ENCODE data around the gene RPL5. TPM values are rescaled to one million over a fixed set of nuclear protein-coding genes. Genes with fewer than 3 reads are reported as not detected.

Gene RPL5
- total RNA-seq, 1 experiment from 2014 or later, result 2,737 TPM

- peak; percentile 69 for DNase-seq (ENCODE audit: low read depth, low spot score)
Measured at GRCh38 chr1:92877081-92877711, 45.4 kb downstream of the RPL5 start.

GRCh38 chr1:92877792-92878191 lies 46.0 kb downstream of the RPL5 start:
- peak; percentile 40 for DNase-seq (ENCODE audit: low read depth, low spot score)
- in situ Hi-C loops (cut with HindIII; ENCODE audit: low pct_unique_long_range_greater_than_20kb, low sequenced_read_pairs), result no loop called here

More at GRCh38 chr1:92877081-92877711, 45.4 kb downstream of the RPL5 start:
- in situ Hi-C loops (cut with HindIII; ENCODE audit: low pct_unique_long_range_greater_than_20kb, low sequenced_read_pairs), result no loop called here

GRCh38 chr1:92879316-92879968 lies 47.6 kb downstream of the RPL5 start:
- in situ Hi-C loops (cut with HindIII; ENCODE audit: low pct_unique_long_range_greater_than_20kb, low sequenced_read_pairs), result no loop called here
- peak; percentile 32 for DNase-seq (ENCODE audit: low read depth, low spot score)

GRCh38 chr1:92881391-92881790 lies 49.6 kb downstream of the RPL5 start:
- in situ Hi-C loops (cut with HindIII; ENCODE audit: low pct_unique_long_range_greater_than_20kb, low sequenced_read_pairs), result no loop called here
- DNase-seq (ENCODE audit: low read depth, low spot score), result peak; percentile 94

- DNase-seq (ENCODE audit: low read depth, low spot score), result peak; percentile 45
- in situ Hi-C loops (cut with HindIII; ENCODE audit: low pct_unique_long_range_greater_than_20kb, low sequenced_read_pairs), result no loop called here
Measured at GRCh38 chr1:92882819-92883218, 51.0 kb downstream of the RPL5 start.

GRCh38 chr1:92883297-92883696 lies 51.5 kb downstream of the RPL5 start:
- in situ Hi-C loops (cut with HindIII; ENCODE audit: low pct_unique_long_range_greater_than_20kb, low sequenced_read_pairs), result no loop called here
- no peak for DNase-seq (ENCODE audit: low read depth, low spot score)

- in situ Hi-C loops (cut with HindIII; ENCODE audit: low pct_unique_long_range_greater_than_20kb, low sequenced_read_pairs), result no loop called here
- no peak for DNase-seq (ENCODE audit: low read depth, low spot score)
Measured at GRCh38 chr1:92884195-92884594, 52.4 kb downstream of the RPL5 start.

GRCh38 chr1:92886886-92887419 lies 55.1 kb downstream of the RPL5 start:
- in situ Hi-C loops (cut with HindIII; ENCODE audit: low pct_unique_long_range_greater_than_20kb, low sequenced_read_pairs), result no loop called here
- no peak for DNase-seq (ENCODE audit: low read depth, low spot score)

- DNase-seq (ENCODE audit: low read depth, low spot score), result no peak
- in situ Hi-C loops (cut with HindIII; ENCODE audit: low pct_unique_long_range_greater_than_20kb, low sequenced_read_pairs), result no loop called here
Measured at GRCh38 chr1:92887465-92887864, 55.6 kb downstream of the RPL5 start.

Small RNAs within 50 kb of the gene (small RNA-seq; reads per million reads assigned to genes)
- gene RF00432 (0 reads per million in 2 experiments), gene SNORA66 (13.0 to 36.2 reads per million in 2 experiments), gene SNORD21 (0 reads per million in 2 experiments)

Other genes with a start within 250 kb of the RPL5 start
- gene EVI5, start 46.9 kb upstream of the RPL5 start, total RNA-seq (2014; rRNA removed; shearing (Covaris generic)), result 20.7 and 25.7 TPM in 2 replicates
- 11.1 and 12.4 TPM in 2 replicates for gene DIPK1A, start 129.4 kb downstream of the RPL5 start, total RNA-seq (2014; rRNA removed; shearing (Covaris generic))
- gene MTF2, start 247.2 kb downstream of the RPL5 start, total RNA-seq (2014; rRNA removed; shearing (Covaris generic)), result 15.3 and 19.2 TPM in 2 replicates